ENCODE data around the gene FREM1. TPM values are rescaled to one million over a fixed set of nuclear protein-coding genes. Genes with fewer than 3 reads are reported as not detected.

FREM1 gene
- polyA plus RNA-seq, 1 of the 3 experiments (the other 2 are of a cell fraction) = 0.26 TPM

DNA sequence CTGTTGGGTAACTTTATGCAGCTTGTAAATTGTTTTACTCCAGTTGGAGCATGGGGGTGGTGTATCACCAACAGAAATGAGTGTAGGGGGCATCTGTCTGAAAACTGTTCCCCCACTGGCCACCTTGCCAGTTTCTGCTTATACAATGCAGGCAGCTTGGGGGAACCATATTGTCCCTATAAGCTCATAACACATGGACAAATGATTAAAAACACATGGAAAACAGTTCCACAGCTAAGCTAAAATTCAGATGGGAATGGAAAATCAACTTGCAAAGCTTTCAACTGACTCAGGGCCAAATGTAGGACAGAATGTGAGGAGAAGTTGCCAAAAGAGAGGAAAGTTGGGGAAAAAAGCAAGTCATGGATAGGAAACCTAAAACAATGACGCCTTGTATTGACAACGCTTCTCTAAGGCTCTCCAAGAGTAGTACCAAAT, 179.7 kb downstream of the FREM1 start:
- Histone ChIP-seq H3K36me3 (replicated peaks in 1 of 2; ENCODE audit: control insufficient read depth in 1 of 2, insufficient read depth in 2 of 2, low read length in 1 of 2) (no peaks in the 10 kb centered on the region), H3K9me2 (no peaks in the 10 kb centered on the region), H3K79me2 (ENCODE audit: insufficient read depth) (no peaks in the 10 kb centered on the region), H3F3A (replicated peaks; ENCODE audit: insufficient read depth) (no peaks in the 10 kb centered on the region), H3K4me3 (ENCODE audit: low read depth in 2 of 2, low read length in 1 of 2) (no peak overlapping the region), H3K9ac (no peak overlapping the region), H3K4me1 (ENCODE audit: control insufficient read depth in 1 of 2, insufficient read depth in 2 of 2, low read depth in 1 of 2, low read length in 1 of 2) (no peaks in the 10 kb centered on the region; a peak in 1 of 4 replicates), H3K4me2 (no peak overlapping the region), H4K20me1 (ENCODE audit: insufficient read depth) (no peaks in the 10 kb centered on the region), H3K9me3 (no peaks in the 10 kb centered on the region), H3K27ac (ENCODE audit: low read depth in 2 of 2, low read length in 1 of 2) (no peak overlapping the region; a peak in 1 of 4 replicates), H2AFZ (ENCODE audit: low read depth) (no peak overlapping the region), H3K27me3 (ENCODE audit: insufficient read depth) (no peaks in the 10 kb centered on the region; the same call in 1 of the 2 replicates)
- WGBS (ENCODE audit: low lambda C conversion rate) = 80% methylated on average over 2 of the region's 2 CpGs
- ChIA-PET POLR2A (no interaction called here), CTCF (interaction anchor here (1.4 kb wide), 1 partner anchor 69 kb away, joined by 4 read pairs; no protein-coding TSS in a partner anchor)
- no peak for DNase-seq
- TF ChIP-seq GABPA (IDR thresholded peaks at IDR 0.05; ENCODE audit: low read depth) = no peak
- no peak for TF ChIP-seq POLR2AphosphoS5 (IDR thresholded peaks at IDR 0.05; ENCODE audit: low read depth, low read length)

DNA sequence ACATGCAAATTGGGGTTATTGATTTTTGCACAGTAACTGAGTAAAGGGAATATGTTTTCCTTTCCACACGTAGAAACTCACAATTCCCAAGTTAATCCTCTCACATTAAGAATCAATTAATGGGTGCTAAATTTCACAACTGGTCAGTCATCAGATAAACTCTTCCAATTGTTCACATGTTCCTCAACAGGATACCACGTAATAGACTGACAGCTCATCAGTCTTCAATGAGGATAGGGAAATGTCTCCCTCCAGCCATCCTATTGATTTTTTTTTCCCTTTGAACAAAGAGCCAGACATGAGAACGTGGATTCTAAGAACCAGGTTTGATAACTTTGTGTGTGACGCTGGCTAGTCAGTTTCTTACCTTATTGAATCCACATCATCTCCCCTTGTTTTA, 186.9 kb downstream of the FREM1 start:
- H3K27ac ChIP-seq (ENCODE audit: low read depth in 2 of 2, low read length in 1 of 2) = no peak overlapping the region
- peaks cover 5% of the 10 kb centered on the region; the same call in 1 of the 2 replicates for H3K27me3 ChIP-seq (ENCODE audit: insufficient read depth)
- no peak for TF ChIP-seq POLR2AphosphoS5 (IDR thresholded peaks at IDR 0.05; ENCODE audit: low read depth, low read length)
- no peak for TF ChIP-seq NFIC (IDR thresholded peaks at IDR 0.05; ENCODE audit: borderline replicate concordance)
- TF ChIP-seq NRF1 (IDR thresholded peaks at IDR 0.05; ENCODE audit: low read depth, low read length) = no peak
- TF ChIP-seq TEAD4 (IDR thresholded peaks at IDR 0.05; ENCODE audit: borderline replicate concordance, insufficient read depth) = no peak
- TF ChIP-seq GATA2 (CRISPR knock-in tag; IDR thresholded peaks at IDR 0.05) = no peak
- no peak for TF ChIP-seq TAF1 (IDR thresholded peaks at IDR 0.05; ENCODE audit: borderline replicate concordance, low read depth, low read length)
- no peak for TF ChIP-seq SIN3A (IDR thresholded peaks at IDR 0.05; ENCODE audit: borderline replicate concordance, low read depth, low read length)
- TF ChIP-seq RCOR1 (IDR thresholded peaks at IDR 0.05; ENCODE audit: low read length) = no peak
- TF ChIP-seq TCF12 (IDR thresholded peaks at IDR 0.05) = no peak
- TF ChIP-seq FOXM1 (IDR thresholded peaks at IDR 0.05; ENCODE audit: low read depth) = no peak
- no peaks in the 10 kb centered on the region for H3K9me3 ChIP-seq
- H3K4me2 ChIP-seq = no peak overlapping the region
- no peak for DNase-seq
- H3K36me3 ChIP-seq (replicated peaks in 1 of 2; ENCODE audit: control insufficient read depth in 1 of 2, insufficient read depth in 2 of 2, low read length in 1 of 2) = no peaks in the 10 kb centered on the region
- ChIA-PET POLR2A (interaction anchor here (0.6 kb wide), 1 partner anchor 34 kb away, joined by 3 read pairs; no protein-coding TSS in a partner anchor), CTCF (no interaction called here)
- H3F3A ChIP-seq (replicated peaks; ENCODE audit: insufficient read depth) = no peaks in the 10 kb centered on the region
- no peaks in the 10 kb centered on the region; a peak in 1 of 4 replicates for H3K4me1 ChIP-seq (ENCODE audit: control insufficient read depth in 1 of 2, insufficient read depth in 2 of 2, low read depth in 1 of 2, low read length in 1 of 2)
- H3K4me3 ChIP-seq (ENCODE audit: low read depth in 2 of 2, low read length in 1 of 2) = no peak overlapping the region
- H2AFZ ChIP-seq (ENCODE audit: low read depth) = no peak overlapping the region
- H3K9me2 ChIP-seq = no peaks in the 10 kb centered on the region
- H3K9ac ChIP-seq = no peak overlapping the region
- WGBS (ENCODE audit: low lambda C conversion rate) = 36% methylated on average over 4 of the region's 4 CpGs
- no peaks in the 10 kb centered on the region for H4K20me1 ChIP-seq (ENCODE audit: insufficient read depth)
- no peaks in the 10 kb centered on the region for H3K79me2 ChIP-seq (ENCODE audit: insufficient read depth)

DNA sequence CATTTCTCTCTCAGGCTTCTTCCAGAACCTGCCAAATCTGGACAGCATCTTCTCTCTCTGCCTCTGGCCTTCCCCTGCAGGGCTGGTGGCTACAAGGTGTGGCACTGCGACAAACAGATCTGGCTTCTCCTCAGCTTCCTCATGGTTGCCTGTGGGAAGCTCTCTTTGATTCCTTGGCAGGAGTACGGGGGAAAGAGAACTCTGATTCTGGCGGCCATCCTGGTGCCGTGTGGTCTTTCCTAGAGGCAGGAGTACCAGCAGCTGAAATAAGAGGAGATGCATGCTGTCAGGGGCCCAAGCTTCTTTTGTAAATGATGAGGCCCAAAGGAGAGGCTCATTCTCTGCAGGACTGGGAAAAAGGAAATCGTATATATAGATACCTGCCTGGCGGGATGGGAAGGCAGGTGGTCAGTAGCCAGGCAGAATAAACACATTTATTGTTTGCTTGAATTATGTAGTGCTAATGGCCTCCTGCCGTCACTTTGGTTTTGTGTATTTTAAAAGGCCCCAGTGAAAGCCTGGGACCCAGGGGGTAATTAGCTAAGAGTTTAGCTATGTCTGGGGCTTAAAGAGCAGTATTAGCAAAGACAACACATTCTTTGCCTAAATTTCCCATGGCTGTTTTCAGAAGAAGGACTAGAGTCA, 187.7 kb downstream of the FREM1 start, which contains the start of gene CER1:
CER1 (minus strand) TSS at position 343 of the 645 bp plus-strand sequence; CDS start at position 282, 61 bp downstream.
- DNase-seq = no peak
- Histone ChIP-seq H3K27ac (ENCODE audit: low read depth in 2 of 2, low read length in 1 of 2) (no peak within 1 kb of the TSS), H3F3A (replicated peaks; ENCODE audit: insufficient read depth) (no peaks in the 10 kb centered on the region), H3K9me3 (no peaks in the 10 kb centered on the region), H3K36me3 (replicated peaks in 1 of 2; ENCODE audit: control insufficient read depth in 1 of 2, insufficient read depth in 2 of 2, low read length in 1 of 2) (no peaks in the 10 kb centered on the region), H3K4me1 (ENCODE audit: control insufficient read depth in 1 of 2, insufficient read depth in 2 of 2, low read depth in 1 of 2, low read length in 1 of 2) (no peaks in the 10 kb centered on the region; a peak in 1 of 4 replicates), H3K27me3 (ENCODE audit: insufficient read depth) (peaks cover 5% of the 10 kb centered on the region; the same call in 1 of the 2 replicates), H2AFZ (ENCODE audit: low read depth) (no peak within 1 kb of the TSS), H3K9ac (no peak within 1 kb of the TSS), H3K79me2 (ENCODE audit: insufficient read depth) (no peaks in the 10 kb centered on the region), H3K9me2 (no peaks in the 10 kb centered on the region), H3K4me3 (ENCODE audit: low read depth in 2 of 2, low read length in 1 of 2) (no peak within 1 kb of the TSS), H4K20me1 (ENCODE audit: insufficient read depth) (no peaks in the 10 kb centered on the region), H3K4me2 (no peak within 1 kb of the TSS)
- POLR2A ChIA-PET = no interaction called here
- CTCF ChIA-PET = interaction anchor here (0.7 to 1.0 kb wide), 2 partner anchors 11 to 46 kb away, joined by 3 read pairs; no protein-coding TSS in a partner anchor
- 60% methylated on average over 7 of the region's 7 CpGs for whole genome bisulfite sequencing (ENCODE audit: low lambda C conversion rate)
- no peak for TF ChIP-seq NRF1 (IDR thresholded peaks at IDR 0.05; ENCODE audit: low read depth, low read length)
- TF ChIP-seq, protein P1, sequence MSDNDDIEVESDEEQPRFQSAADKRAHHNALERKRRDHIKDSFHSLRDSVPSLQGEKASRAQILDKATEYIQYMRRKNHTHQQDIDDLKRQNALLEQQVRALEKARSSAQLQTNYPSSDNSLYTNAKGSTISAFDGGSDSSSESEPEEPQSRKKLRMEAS (IDR thresholded peaks at IDR 0.05; ENCODE audit: low read depth) = no peak
- TF ChIP-seq TAF1 (IDR thresholded peaks at IDR 0.05; ENCODE audit: borderline replicate concordance, low read depth, low read length) = no peak
- no peak for TF ChIP-seq NFIC (IDR thresholded peaks at IDR 0.05; ENCODE audit: borderline replicate concordance)
- TF ChIP-seq SMC3 (IDR thresholded peaks at IDR 0.05; ENCODE audit: low read depth, low read length) = no peak
- TF ChIP-seq, protein P2, sequence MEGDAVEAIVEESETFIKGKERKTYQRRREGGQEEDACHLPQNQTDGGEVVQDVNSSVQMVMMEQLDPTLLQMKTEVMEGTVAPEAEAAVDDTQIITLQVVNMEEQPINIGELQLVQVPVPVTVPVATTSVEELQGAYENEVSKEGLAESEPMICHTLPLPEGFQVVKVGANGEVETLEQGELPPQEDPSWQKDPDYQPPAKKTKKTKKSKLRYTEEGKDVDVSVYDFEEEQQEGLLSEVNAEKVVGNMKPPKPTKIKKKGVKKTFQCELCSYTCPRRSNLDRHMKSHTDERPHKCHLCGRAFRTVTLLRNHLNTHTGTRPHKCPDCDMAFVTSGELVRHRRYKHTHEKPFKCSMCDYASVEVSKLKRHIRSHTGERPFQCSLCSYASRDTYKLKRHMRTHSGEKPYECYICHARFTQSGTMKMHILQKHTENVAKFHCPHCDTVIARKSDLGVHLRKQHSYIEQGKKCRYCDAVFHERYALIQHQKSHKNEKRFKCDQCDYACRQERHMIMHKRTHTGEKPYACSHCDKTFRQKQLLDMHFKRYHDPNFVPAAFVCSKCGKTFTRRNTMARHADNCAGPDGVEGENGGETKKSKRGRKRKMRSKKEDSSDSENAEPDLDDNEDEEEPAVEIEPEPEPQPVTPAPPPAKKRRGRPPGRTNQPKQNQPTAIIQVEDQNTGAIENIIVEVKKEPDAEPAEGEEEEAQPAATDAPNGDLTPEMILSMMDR (IDR thresholded peaks at IDR 0.05) = no peak
- no peak for TF ChIP-seq JUND (IDR thresholded peaks at IDR 0.05)
- TF ChIP-seq, protein P3, sequence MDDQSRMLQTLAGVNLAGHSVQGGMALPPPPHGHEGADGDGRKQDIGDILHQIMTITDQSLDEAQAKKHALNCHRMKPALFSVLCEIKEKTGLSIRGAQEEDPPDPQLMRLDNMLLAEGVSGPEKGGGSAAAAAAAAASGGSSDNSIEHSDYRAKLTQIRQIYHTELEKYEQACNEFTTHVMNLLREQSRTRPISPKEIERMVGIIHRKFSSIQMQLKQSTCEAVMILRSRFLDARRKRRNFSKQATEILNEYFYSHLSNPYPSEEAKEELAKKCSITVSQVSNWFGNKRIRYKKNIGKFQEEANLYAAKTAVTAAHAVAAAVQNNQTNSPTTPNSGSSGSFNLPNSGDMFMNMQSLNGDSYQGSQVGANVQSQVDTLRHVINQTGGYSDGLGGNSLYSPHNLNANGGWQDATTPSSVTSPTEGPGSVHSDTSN (IDR thresholded peaks at IDR 0.05) = no peak
- no peak for TF ChIP-seq RXRA (IDR thresholded peaks at IDR 0.05; ENCODE audit: borderline replicate concordance, low read depth)
